Measurements from ENCODE around the gene F12. TPM values are rescaled to one million over a fixed set of nuclear protein-coding genes. Genes with fewer than 3 reads are reported as not detected.
"Not testable (repeated sequence)": the region's sequence is repeated elsewhere in the genome, so short reads cannot be mapped to it uniquely, and the experiment has no call there.

The F12 gene
- total RNA-seq, 1 donor from 2014 or later = 3.1 TPM

DNA sequence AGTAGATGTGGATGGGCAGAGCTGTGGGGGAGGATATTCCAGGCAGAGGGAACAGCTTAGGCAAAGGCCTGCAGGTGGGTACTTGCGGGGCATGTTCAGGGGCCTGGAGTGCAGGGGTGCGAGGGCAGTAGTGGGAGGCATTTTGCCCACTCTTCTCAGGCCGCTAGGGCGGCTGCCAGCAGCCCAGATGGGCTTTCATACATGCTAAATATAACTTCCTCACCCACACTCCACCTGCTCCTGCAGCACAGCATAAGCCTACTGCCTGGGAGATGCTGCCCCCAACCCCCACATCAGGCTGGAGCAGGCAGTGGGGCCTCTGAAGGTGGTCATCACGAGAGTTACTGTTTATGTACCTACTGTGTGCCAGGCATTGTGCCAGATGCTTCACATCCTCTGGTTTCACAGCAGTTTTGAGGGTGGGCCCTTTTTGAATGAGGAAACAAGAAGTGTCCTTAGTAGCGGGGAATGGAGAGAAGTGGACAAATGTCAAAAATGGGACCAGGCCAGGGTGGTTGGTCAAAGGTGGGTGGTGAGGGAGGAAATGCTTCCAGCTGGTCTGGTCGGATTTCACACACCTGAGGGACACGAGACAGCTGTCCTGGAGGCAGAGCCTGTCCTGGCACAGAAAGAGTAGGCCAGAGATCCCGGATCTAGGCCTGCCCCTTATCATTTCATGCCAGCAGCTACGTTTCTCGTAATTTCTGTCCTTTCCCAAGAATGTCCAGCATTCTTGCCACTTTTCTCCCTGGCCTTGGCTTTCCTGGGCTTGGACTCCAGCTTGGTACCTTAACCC lies 39.5 kb downstream of the F12 start:
- no peak for DNase-seq (ENCODE audit: low read depth)

DNA sequence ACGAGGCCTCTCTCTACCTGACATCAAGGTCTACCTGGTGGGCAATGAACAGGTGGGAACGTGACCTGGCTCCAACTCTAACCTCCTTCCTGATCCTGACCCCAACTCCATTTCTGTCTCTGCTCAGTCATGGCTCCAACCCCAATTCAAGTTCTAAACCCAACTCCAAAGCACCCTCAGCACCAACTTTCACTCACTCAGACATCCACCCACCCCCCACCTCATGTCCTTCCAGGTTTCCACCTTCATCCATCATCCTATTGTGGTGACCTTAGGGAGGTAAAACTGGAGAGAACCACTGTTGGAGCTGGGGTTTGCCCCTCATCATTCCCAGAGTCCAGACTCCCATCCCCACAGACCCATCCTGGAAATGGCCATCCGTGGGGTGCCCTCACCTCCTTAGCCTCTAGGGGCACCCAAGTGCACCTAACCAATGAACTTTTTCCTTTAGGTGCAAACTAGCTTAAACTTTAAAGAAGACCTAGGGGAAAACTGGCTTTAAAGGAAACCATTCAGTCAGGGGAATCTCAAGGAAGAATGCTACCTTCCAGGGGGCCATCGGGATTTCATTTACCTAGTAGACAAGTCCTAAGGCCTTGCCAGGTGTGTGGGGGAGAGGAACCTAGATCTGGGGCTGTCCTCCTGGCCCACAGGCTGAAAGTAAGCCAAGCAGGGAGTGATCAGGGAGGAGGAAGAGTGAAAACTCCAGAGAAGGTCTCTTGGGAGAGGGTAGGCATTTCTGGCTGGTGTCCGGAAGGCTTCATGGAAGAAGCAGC lies 40.3 kb downstream of the F12 start:
- DNase-seq (ENCODE audit: low read depth) = no peak

DNA sequence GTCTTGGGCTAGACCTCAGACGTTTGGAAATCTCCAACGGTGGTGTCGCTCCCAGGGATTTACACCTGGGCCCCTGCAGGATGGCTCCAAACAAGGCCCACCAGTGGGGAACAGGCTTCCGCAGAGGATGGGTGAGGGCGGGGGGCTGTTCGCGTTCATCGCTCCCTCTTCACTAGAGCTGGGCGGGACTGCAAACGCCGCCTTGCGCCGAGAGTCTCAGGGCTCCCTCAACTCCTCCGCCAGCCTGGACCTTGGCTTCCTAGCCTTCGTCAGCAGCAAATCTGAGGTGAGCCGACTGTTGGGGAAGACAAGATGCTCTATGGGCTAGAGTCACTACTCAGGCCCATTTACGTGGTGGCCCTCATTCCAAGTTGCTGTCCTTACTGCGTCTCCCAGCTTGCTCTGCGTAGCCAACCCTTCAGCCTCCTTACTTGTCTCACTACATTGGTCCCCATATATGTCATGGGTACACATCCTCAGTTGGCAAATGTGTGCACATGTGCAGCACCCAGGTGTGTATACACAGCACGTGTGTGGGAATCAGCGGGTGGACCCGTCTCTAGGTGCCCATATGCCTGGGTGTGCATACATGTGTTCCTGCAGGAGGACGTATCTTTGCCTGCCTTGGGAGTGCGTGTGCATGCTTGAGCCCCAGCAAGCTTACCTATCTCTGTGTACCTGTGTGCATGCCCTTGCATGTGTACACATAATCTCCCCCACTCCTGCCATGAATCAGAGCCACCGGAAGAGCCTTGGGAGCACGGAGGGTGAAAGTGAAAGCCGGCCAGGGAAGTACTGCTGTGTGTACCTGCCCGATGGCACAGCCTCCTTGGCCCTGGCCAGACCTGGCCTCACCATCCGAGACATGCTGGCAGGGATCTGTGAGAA lies 41.1 kb downstream of the F12 start:
- DNase-seq (ENCODE audit: low read depth) = no peak

DNA sequence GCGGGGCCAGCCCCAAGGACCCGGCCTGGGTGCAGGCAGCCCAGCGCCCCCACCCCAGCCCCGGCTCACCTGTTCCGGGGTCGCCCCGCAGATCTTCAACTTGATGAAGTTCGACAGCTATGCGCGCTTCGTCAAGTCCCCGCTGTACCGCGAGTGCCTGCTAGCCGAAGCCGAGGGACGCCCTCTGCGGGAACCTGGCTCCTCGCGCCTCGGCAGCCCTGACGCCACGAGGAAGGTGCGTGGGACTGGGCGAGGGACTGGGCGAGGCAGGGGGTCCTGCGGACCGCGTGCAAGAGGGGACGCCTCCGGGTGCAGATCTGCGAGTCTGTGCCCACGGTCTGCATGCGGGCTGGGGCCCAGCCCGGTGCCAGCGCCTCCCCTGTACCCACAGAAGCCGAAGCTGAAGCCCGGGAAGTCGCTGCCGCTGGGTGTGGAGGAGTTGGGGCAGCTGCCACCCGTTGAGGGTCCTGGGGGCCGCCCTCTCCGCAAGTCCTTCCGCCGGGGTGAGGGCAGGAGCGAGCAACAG lies 42.0 kb downstream of the F12 start:
- DNase-seq (ENCODE audit: low read depth) = no peak

DNA sequence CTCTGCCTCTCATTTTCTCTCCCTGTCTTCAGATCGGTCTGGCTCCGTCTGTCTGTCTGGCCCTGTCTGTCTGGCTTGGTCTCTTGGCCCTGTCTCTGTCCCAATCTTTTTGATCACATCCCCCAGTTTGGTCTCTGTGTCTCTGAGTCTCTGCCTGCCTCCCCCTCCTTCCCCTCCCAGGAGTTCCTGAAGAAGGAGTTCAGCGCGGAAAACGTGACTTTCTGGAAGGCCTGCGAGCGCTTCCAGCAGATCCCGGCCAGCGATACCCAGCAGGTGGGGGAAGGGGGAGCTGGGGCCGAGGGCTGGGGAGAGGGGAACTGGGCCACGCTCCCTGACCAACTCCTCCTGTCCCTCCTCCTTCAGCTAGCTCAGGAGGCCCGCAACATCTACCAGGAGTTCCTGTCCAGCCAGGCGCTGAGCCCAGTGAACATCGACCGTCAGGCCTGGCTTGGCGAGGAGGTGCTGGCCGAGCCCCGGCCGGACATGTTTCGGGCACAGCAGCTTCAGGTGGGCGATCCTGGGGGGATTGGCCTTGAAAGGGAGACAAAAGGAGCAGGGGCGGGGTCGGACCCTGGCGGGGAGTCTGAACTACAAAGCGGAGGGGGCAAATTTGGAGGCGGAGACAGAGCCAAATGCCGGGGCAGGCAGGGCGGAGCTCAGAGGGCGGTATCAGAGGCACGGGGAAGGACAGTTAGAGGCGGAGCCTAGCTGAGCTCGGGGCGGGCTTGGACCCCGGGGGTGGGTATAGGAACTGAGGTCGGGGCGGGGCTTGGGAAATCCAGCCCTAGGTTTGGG lies 42.6 kb downstream of the F12 start:
- DNase-seq (ENCODE audit: low read depth) = peak; percentile 74

DNA sequence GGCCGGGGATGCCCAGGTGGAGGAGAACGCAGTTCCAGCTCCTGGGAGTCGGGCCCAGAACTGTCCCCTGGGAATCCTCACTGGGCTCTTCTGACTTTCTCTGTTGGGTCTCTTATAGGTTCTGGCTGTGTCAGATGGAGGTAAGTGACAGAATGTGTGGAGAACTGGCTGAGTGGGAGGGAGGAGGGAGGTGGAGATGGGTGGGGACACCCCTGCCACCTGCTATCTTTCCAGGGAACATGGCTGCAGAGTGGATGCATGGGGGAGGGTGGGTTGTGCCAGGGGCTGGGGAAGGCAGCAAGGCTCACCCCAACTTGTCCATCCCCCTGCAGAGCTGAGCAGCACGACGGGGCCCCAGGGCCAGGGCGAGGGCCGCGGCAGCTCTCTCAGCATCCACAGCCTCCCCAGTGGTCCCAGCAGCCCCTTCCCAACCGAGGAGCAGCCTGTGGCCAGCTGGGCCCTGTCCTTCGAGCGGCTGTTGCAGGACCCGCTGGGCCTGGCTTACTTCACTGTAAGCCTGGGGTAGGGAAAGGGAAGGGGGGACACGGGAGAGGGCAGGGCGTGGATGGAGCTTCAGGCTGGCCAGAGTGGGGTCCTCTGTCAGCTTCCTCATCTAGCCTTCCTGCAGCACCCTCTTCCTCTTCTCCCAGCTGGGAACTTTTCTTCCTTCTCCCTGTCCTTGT lies 43.4 kb downstream of the F12 start:
- no peak for DNase-seq (ENCODE audit: low read depth)

DNA sequence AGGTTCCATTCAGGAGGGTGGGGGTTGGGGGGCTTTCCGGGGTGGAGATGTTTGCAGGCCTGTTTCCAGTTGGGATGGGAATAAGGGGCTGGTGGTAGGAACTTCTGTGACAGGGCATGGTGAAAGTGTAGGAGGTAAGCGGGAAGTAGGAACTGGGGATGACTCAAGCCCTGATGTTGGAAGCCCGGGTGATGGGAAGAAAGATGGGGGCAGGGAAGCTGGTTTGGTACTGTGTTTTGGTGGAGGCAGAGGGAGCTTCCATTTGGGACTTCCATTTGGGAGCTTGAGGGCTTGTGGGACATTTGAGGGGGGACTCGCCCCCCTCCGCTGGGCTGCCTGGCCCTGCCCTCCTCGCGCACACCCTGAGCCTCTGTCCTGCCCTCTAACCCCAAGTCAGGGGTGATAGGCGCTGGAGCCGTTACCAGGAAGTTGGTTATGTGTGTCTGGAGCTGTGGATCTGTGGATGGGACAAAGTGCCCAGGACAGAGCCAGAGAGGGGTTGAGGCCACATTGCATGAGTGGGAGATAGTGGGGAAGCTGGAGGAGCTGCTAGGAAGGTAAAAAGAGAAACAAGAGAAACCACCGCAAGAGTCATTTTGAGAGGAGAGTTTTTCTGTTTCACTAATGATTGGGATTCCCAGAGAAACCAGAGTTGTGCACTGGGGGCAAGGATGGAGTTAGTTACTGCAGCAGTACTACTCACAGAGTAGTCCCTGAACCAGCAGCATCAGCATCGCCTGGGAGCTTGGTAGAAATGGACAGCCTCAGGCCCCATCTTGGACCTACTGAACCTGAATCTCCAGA lies 45.0 kb downstream of the F12 start:
- DNase-seq (ENCODE audit: low read depth) = no peak

DNA sequence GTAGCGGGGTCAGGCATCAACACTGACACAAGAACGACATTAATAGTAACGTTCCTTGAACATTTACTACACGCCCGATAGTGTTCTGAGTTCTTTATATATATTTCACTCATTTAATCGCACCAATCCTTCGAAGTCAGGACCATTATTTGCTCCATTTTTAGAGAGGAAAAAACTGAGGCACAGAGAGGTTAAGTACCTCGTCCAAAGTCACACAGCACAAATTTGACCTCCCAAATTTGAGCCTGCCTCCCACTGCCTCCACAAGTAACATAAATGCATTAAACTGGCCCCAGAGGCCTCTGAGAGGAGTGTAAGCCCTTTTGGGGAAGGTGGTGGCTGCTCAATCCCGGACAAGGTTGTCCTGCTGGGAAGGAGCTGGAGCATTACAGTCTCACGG lies 45.8 kb downstream of the F12 start:
- DNase-seq (ENCODE audit: low read depth) = no peak

DNA sequence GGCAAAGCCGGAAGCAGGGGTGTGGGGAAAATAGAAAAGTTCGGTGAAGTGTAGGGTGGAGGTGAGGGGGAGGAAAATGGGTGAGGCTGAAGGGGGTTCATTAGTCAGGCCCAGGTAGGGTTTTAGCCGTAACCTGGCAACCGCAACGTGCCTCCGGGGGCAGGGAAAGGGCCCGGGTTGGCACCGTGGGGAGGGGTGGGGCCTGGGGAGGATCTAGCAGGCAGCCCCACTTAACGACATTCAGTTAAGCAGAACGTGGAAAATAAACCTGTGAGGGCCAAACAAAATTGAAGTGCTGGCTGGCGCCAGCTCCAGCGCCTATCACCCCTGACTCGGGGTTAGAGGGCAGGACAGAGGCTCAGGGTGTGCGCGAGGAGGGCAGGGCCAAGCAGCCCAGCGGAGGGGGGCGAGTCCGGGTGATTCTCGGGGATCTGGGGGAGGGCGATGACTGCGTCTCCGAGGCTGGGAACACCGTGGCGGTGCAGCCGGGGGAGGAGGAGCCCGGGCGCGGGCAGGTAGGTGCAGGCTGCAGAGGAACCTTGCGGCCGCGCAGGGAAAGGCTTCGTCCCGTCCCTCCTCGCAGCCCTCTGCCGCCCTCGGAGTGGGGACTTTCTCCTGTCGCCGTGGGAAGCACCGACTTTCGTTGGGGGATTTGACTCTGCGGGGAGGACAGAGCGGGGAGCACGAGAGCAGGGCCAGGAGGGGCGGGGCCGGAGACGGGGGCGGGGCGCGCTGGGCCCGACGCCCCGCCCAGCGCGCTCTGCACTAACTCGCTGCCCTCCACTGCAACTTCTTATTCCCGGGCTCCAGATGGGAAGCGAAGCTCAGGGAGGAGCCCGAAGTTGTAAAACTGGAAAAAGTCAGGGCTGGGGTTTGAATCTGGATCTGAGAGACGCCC lies 46.5 kb downstream of the F12 start:
- no peak for DNase-seq (ENCODE audit: low read depth)

DNA sequence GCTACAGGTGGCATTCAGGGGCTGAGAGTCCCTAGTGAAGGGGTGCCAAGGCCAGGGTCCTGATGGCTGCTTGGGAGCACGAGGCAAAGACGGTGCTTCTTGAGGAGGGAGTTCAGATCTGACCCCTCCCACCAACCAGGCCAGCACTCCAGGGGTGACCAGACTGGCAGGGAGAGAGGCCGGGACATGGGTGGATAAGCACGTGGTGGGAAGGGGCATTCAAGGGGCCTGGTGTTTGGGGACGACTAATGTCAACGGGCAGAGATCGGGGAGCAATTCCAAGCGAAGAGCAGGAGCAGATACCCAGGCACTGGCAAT lies 47.1 kb downstream of the F12 start:
- no peak for DNase-seq (ENCODE audit: low read depth)

DNA sequence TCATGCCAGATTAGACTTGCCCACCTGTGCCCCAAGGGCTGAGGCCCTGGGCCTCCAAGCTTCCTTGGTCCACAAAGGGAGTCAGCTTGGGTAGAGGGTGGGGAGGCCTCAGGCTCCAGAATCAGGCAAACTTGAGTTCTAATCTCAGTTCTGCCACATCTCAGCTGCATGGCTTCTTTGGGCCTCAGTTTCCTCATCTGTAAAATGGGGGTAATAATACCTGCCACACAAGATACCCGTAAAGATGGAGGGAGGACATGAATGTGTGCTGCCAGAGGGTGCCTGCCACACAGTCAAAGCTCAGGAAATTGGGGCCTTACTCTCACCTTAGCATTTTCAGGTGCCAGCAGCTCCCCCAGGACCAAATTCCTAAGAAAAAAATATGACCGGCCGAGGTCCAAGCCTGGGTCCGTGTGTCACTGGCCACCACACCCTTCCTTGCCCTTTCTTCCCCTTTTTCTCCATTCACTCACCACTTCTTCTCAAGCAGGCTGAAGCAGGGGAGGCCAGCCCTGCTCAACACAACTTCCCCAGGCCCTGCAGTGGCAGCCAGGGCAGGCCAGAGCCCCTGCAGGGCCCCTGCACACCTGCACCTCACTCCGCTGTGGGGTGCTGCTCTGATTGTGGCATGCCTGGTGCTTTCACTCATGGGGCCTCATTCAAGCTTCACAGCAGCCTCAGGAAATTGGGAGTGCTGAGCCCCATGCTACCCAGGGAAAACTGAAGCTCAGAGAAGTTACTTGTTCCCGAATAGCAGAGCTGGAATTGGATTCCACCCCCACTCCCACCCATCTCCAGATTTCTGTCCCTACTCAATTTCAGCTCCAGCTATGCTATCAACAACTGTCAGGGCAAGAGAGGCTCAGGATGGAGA lies 47.7 kb downstream of the F12 start:
- DNase-seq (ENCODE audit: low read depth) = no peak

DNA sequence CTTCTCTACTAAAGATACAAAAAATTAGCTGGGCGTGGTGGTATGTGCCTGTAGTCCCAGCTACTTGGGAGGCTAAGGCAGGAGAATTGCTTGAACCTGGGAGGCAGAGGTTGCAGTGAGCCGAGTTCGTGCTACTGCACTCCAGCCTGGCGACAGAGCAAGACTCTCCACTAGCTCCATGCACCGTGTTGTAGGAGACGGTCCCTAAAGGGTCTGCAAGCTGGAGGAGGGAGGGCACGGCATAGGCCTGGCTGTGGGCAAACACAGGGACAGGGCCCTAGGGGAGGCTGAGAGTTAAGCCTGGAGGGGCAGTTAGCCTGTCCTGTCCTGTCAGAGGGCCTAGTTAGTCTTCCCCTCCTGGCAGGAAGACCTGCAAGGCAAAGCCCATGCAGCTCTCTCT lies 48.6 kb downstream of the F12 start:
- not testable (repeated sequence) for DNase-seq (ENCODE audit: low read depth)

DNA sequence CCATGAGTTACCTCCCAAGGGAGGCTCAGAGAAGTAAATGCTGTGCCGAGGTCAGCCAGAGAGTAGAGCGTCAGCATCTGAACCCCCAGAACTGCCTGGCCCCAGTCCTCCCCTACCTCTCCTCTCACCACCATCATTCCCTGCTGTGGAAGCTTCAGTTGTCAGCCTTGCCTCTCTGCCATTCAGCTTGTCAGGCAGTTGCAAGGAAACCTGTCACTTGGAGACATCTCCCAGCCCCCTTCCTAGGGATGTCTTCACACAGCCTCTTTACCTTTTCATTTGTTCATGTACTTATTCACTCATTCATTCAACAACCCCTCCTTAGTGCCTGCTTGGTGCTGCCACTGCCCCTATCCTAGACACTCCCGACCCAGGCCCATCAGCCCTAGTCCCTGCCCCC lies 49.5 kb downstream of the F12 start:
- DNase-seq (ENCODE audit: low read depth) = no peak

DNA sequence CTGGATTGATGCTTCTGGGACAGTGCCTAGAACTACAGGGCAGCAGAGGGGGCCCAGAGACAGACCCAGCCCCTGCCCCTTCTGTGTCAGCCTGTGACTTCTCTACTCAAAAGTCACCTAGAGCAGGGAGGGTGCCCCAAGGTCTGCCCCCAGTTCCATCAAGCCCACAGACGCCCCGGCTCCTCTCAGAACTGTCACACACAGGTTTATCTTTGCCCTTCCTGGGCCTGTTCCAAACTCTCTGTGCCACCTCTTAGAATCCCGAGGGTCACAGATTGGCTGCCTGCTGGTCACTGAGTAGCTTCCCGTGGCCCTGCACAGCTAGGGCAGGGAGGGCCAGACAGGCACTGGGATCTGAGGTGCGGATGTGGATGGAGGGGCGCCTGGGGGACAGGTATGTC lies 49.9 kb downstream of the F12 start:
- no peak for DNase-seq (ENCODE audit: low read depth)

DNA sequence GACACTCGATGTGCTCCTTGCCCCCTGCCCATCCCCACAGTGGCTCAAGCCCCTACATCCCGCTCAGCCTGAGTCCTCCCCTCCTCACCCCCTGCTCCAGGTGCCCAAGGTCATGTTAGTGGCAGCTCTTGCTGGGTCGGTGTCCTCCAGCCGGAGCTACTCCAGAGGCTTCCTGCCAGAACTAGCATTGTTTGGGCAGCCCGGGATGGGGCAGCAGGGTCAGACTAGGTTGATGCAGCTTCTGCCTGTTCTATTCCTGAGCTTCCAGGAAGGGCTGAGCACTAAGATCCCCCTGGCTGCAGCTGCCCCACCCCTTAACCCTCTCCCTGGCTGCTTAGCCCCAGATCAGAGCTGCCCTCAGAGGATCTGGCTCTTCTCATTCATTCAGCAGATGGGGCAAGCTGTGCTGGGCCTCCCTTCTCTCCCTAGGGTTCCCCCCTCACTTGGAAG lies 51.0 kb downstream of the F12 start:
- DNase-seq (ENCODE audit: low read depth) = no peak

DNA sequence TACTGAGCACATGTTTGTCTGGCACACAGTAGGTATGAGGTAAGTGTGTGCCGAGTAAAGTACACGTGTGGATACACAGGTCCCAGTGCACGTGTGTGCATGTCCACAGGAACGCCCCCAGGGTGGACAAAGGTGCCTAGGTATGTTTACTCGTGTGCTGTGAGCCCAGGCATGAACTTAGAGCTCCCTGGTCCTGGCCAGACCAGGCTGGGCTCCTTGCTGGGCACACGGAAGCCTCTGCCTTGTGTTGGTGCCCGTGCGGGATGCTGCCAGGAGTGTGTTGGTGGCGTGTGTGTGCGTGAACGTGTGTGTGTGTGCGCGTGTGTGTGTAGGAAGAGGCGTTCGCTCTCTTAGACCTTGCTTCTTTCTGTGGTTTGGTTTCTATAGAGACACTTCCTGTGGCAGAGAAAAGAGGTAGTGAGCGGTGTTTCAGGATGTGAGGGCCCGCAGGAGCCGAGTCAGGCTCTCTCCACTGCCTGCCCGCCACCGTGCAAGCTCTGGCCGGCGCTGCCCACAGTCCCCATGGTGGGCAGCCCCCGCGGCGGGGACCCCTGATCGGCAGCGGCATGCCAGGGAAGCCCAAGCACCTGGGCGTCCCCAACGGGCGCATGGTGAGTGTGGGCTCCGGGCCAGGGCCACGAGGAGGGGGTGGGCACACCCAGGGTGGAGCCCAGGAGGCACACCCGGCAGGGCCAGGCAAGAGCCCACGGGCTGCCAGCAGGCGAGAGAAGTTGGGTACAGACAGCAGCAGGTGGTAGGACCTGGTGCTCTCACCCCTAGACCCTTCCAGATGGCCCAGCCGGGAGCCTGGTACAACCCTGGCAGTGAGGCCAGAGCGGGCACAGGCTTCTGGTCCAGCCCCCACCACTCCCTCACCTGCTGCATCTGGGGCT lies 51.7 kb downstream of the F12 start, which contains the start of gene RGS14:
TSS of gene RGS14 (plus strand) at position 466 of the 893 bp plus-strand sequence. CDS start at position 567, 101 bp downstream.
- no peak for DNase-seq (ENCODE audit: low read depth)

DNA sequence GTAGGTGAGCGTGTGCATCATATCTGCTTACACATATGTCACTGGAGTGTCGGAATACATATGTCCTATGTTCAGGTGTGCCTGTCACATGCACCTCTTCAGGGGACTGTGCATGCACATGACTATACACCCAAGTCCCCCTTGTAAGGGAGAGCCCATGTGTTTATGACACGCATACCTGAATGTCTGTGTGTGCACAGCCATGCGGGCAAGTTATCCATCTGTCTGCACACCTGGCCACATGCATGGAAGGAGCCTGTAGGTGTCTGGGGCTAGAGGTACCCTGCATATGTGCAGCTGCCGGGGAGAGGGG lies 52.3 kb downstream of the F12 start:
- DNase-seq (ENCODE audit: low read depth) = no peak

Measured in renal cortical epithelial cell (primary cell).